Uterus (tissue), 2 donors: ENCODE measurements around the gene STMND1.

Experiments used
- POLR2A ChIP-seq, 2 donors: fragments of 450-650 bp; IDR thresholded peaks; one replicate each; pipeline ENCODE4 v1.6.1; 2016; ENCODE audit warnings: antibody characterized with exemption in 2 of 2, mild to moderate bottlenecking in 1 of 2, moderate library complexity in 1 of 2
- TF ChIP-seq, protein P1 (sequence below), 4 experiments: fragments of 200-600 bp in 2 of 4; fragments of 450-650 bp in 2 of 4; sonication (generic) in 2 of 4; IDR thresholded peaks; one replicate each; pipeline ENCODE4 v1.5.1; 2016 to 2019; ENCODE audit warnings: antibody characterized with exemption in 4 of 4, mild to moderate bottlenecking in 2 of 4, moderate library complexity in 1 of 4

DNA sequence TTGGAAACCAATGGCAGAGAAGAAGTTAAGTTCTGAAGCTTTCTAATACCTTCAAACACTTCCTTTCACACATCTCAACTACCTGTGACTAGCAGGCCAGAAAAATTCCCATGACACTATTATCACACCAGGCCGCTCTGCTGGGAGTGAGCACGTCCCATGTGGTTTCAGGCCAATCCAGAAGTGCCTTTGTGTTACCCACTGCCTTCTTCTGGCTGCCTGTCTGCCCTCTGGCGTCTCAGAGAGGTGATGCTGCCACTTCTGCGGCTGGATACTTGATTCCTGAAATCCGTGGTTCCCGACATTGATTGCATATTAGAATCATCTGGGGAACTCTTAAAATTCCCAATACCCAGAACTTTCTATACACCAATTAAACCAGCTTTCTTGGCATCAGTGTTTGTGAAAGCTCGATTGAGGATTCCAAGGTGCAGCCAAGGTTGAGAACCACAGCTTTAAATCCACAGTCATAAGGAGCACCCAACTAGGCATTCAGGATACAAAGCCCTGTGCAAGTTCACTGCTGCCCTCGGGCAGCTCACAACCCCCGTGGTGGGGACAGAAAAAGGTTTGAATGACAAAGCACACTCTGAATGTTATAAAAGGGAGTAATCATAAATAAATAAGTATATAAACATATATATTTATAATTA is 65.6 kb downstream of the STMND1 start:
- TF ChIP-seq, protein P1, sequence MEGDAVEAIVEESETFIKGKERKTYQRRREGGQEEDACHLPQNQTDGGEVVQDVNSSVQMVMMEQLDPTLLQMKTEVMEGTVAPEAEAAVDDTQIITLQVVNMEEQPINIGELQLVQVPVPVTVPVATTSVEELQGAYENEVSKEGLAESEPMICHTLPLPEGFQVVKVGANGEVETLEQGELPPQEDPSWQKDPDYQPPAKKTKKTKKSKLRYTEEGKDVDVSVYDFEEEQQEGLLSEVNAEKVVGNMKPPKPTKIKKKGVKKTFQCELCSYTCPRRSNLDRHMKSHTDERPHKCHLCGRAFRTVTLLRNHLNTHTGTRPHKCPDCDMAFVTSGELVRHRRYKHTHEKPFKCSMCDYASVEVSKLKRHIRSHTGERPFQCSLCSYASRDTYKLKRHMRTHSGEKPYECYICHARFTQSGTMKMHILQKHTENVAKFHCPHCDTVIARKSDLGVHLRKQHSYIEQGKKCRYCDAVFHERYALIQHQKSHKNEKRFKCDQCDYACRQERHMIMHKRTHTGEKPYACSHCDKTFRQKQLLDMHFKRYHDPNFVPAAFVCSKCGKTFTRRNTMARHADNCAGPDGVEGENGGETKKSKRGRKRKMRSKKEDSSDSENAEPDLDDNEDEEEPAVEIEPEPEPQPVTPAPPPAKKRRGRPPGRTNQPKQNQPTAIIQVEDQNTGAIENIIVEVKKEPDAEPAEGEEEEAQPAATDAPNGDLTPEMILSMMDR (IDR thresholded peaks at IDR 0.05): peak in 2 of 4 experiments; percentile 29 to 31
- TF ChIP-seq POLR2A (IDR thresholded peaks at IDR 0.05): no peak
